ENCODE results near the gene SOX5.

The SOX5 gene

GRCh38 chr12:23671881-23672280, 277.6 kb downstream of the SOX5 start:
- no peak for DNase-seq

DNA sequence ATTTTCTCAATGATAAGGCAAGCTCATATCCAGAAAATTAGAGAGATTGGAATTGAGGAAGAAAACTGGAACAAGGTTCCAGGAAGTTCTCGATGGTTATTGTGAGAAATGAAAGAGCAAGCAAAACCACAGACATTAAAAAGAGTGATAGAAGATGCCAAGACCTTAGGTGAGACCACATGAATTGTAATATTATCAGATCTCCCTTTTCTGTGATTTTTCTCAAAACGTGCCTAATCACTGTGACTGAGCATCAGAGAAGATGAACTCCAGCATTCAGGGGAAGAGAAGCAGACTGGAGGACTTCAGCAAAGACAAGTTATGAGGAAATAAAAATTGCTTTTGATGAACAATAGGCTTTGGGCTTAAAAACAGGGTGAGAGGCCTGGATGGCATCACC, 278.8 kb downstream of the SOX5 start:
- no peak for DNase-seq

GRCh38 chr12:23669691-23670090, 279.8 kb downstream of the SOX5 start:
- no peak for DNase-seq

DNA sequence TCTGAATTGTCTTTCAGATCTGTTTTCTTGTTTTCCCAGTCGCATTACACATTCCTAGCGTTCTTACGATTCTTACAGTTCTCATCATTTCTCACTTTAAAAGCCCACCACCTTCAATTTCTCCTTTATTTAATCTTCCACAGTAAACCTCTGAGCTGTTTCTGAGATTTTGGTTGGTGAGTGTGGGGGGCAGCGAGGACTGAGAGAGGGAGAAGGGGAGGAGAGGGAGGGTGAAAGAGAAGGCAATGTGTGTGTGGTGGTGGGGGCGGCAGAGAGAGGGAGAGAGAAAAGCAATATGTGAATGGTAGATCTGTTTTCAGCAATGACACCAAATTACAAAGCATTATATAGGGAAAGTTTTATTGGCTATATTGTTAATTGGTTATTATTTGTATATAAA, 282.6 kb downstream of the SOX5 start:
- no peak for DNase-seq

GRCh38 chr12:23662966-23663365, 286.5 kb downstream of the SOX5 start:
- no peak for DNase-seq

GRCh38 chr12:23659131-23659530, 290.3 kb downstream of the SOX5 start:
- DNase-seq: no peak

GRCh38 chr12:23657598-23657997, 291.9 kb downstream of the SOX5 start:
- DNase-seq: no peak

DNA sequence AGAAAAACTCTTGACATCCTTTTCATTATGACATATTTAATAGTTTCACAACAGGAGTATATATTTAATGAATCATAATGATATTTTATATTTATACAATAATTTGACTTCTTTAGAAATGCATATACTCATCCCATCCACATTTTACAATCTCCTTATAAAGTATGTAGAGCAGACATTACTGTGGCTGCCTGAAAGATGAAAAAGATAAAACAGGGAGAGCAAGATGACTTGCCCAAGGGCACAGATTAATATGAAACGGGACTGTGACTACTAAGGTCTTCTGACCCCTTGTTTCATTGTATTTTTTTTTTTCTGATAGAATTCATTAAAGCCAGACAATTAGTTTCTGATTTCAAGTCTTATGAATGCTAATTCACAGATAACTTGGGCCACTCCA, 293.6 kb downstream of the SOX5 start:
- no peak for DNase-seq

- DNase-seq: no peak
Observed at GRCh38 chr12:23655112-23655511, 294.4 kb downstream of the SOX5 start.

GRCh38 chr12:23648546-23648945, 300.9 kb downstream of the SOX5 start:
- DNase-seq: no peak

GRCh38 chr12:23640754-23641153, 308.7 kb downstream of the SOX5 start:
- peak; percentile 78 for DNase-seq

GRCh38 chr12:23634344-23634743, 315.1 kb downstream of the SOX5 start:
- DNase-seq: no peak

DNA sequence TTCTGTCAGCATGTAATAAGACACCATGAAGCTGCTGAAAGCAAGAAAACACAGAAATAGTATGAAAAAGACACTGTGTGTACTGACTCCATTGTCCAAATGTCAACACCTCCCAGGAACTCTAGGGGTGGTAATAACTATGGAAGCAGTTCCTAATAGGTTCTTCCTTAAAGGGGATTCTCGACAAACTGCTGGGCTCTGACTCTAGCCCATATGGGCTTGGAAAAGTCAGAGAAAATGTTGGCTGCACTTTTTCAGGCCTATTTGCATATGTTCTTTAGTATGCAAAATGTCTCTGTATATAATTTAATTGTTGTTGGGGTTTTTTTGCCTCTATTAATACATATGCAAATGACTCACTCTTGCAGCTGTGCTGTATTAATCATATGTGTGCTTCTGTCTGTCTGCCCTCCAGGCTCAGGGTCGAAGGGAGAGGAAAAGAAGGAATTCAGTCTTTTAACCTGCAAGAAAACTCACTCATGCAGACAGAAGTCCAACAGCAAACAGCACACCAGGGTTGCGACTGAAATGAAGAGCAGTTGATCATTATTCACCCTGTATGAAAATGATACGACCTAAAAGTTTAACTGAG, 317.6 kb downstream of the SOX5 start:
- DNase-seq: no peak

DNA sequence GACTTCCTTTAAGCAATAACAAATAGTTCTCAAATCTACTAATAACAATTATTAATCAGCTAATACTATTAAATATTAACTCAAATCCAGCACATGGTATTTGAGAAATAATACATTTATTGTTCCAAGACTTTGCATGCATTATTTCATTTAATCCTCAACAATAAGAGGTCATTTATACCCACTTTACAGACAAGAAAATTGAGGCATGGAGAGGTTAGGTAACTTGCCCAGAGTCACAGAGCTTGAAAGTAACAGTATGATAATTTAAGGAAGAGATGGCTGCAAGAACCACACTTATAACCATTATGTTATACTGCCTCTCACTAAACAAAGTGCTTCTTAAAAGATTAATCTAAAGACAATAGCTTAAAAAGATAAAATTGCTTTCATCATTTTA, 318.9 kb downstream of the SOX5 start:
- no peak for DNase-seq

DNA sequence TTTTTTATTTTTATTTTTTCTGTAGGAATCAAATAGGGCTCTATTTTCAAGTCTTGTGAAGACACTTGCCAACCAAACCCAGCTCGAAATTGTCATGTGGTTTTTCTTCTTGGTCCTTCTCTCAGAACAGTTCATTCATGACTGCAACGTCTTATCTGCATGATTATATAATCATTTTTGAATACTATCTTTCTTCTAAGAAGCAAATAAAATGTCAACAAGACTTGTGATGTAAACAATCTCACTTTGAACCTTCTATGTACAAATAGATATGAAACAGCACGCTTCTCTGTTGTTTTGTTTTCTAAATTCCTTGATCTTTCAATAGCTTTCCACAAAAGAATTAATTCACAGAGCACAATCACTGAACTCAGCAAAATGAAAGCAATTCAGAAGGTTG, 320.7 kb downstream of the SOX5 start:
- DNase-seq: no peak

GRCh38 chr12:23626791-23627190, 322.7 kb downstream of the SOX5 start:
- no peak for DNase-seq

DNA sequence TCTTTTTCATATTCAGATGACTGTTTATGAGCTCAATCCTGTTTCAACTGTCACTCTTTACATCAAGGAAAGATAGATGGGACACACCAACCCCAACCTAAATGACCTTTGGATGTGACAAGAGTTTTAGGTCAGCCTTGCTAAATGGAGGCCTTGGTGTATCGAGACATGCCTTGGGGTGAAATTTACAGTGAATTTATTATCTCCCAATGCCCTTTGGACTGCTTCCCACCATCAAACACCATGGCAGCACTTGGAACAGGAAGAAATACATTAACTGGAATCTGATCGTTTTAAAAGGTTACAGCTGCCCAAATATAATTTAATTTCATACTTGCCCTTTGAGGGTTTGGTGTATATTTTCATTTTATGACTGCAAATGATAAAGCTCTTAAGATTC, 327.6 kb downstream of the SOX5 start:
- peak; percentile 30 for DNase-seq

DNA sequence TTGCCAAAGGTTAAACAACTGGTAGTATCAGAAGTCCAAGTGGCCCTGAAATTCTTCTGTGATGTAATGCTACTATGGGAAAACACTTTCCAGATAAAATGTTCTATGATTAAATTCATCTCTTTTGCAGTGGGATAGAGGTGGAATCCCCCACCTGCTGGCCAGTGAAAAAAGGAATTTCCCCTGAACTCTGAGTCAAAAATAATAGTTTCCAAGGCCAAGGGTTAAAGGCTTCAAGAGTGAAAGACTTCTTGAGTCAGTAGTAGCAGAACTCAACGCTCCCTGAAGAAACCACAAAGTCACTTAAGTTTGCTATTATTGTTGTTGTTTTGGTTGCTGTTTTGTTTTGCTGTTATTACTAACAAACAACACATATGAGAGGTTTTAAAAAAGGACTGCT, 330.8 kb downstream of the SOX5 start:
- no peak for DNase-seq

DNA sequence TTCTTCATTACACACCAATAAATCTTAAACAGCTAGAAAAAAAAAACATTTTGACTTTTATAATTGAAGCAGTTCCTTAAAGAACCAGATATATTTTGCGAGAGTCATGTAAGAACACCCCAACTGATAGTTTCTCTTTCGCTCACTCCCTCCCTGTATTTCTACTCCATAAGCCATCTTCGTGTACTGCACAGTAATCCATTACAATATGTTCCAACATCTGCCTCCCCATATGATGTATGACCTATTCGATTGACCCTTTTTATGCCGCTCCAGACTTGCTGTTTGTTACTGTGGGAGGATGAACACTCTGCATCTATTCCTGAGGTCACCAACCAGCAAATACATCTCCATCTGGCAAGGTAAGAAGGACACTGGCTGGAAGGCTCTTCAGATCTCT, 331.7 kb downstream of the SOX5 start:
- DNase-seq: no peak

DNA sequence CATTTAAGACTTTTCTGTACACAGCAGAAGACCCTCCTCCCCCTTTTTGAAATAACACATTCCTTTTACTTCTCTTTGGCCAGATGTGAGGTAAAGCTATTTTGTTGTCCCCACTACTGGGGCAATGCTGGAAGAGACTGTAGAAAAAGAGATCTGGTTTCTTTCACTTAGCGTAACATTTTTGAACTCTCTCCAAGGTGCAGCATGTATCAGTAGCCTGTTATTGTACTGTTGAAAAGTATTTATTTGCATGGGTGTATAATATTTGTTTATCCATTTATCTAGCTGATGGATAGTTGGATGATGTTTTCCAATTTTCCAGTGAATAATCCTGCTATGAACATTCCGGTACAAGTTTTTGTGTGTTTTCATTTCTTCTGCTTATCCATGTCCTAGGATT, 335.2 kb downstream of the SOX5 start:
- no peak for DNase-seq

GRCh38 chr12:23611320-23611719, 338.1 kb downstream of the SOX5 start:
- DNase-seq: no peak

DNA sequence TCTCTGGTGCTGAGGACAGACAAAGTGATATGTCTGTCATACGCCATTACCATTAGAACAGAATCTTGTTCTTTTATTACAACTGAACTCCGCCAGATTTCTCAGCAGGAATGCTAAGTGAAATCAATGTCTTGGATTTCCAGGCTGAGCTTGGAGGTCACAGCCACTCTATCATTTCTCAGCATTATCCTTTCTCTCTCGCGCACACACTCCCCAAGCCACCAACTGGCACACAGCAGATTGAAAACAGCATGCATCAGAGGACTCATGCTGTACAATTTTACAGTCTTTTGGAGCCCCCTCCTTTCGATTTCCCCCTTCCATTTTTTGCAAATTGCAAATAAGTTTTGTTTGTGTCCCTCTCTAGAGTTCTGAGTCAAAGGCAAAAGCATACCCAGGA, 348.6 kb downstream of the SOX5 start:
- DNase-seq: no peak

DNA sequence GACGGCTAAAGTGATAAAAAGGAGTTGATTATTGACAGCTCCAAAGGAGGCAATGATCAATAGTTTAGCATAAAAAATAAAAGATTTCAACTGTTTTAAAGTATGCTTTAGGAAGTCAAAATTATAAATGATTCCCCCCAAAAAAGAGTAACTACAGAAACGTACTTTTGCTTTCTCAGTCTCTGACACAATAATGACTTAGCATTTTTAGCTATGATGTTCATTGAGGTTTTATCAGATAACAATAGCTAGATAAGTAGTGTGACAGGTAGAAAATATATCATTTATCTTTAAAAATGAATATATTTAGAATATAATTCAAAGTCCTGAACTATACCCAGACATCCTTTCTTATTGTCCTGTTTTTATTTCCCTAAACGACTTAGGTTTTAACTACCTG, 352.9 kb downstream of the SOX5 start:
- DNase-seq: no peak

DNA sequence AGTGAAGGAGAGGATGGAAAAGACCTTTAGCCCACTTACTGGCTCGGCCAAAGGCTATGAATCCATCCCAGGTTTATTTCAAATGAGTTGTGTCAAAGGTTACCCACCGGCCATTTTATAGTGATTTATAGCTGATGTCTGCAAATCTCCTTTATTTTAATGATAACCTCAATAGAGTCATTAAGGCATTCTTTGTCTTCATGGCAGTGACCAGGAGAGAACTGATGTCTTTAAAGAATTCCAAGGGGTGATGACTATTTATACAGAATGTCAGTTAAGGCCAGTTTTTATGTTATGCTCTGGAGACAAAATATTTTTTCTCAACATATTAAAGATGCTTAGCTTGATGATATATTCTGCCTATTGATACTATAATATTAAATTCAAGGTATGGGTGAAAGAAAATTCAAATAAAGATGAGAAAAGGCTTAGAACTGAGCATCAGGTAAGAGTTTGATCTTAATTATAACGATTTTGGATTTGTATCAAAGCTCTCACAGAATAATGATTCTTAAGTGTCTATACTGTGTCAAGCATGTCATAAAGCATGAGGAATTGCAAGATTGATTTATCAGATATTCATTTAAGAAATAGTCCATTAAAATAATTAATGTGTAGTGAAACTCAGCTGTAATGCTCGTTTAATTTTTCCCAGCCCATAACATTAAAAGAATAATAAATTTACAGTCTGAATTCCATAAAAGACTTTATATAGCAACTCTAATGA, 361.5 kb downstream of the SOX5 start:
- no peak for DNase-seq

DNA sequence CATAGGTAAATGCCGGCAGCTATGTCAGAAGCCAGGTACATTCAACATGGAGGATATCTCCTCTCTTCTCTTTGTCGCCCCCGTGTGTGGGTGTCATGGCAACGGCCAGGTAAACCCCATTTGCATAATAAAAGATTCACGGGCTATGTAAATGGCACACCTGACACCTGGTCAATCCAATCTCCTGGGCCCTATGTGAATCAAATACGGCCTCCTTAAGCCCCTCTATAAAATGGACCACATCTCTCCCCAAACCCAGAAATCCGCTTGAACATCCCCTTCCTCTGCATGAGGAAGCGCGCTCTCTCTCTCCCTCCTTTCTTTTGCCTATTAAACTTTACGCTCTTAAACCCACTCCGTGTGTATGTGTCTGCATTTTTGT, 363.7 kb downstream of the SOX5 start:
- DNase-seq: no peak

Data from NCI-H1092 (cell line).